SH-SY5Y (cell line): Measurements from ENCODE around the gene NCK2.

Experiments used
- GATA2 ChIP-seq: IDR thresholded peaks from 2 replicates; pipeline ENCODE4 v1.6.1; 2011; ENCODE audit warnings: mild to moderate bottlenecking, low read depth, low read length
- GATA3 ChIP-seq: IDR thresholded peaks from 2 replicates; pipeline ENCODE4 v1.6.1; 2011; ENCODE audit warnings: low read depth, mild to moderate bottlenecking, low read length, moderate library complexity

DNA sequence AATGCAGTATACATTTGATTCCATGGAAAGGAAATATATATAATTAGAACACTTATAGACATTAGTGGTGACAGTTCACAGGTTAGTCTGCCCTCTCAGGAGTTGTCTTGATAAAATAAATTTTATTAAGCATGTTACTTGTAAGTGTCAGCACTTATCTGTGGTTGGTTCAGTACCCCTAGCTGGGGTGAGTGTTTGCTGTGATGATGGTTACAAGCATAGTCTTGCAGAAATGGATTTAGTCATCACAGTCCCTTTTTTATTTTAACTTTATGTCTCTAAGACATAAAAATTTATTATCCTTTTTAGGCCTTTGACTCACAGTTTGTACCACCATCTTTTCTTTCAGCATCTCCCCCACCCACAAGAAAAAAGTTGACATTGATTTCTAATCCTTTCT, 52.1 kb downstream of the NCK2 start:
- no peak for TF ChIP-seq GATA2
- no peak for TF ChIP-seq GATA3
